Astrocyte of the hippocampus (primary cell): Measurements from ENCODE around the gene NISCH.

ENCODE experiments used
- DNase-seq: peaks from one replicate; pipeline ENCODE4 v3.0.0; 2011; ENCODE audit warnings: low read depth, low spot score

Gene NISCH

DNA sequence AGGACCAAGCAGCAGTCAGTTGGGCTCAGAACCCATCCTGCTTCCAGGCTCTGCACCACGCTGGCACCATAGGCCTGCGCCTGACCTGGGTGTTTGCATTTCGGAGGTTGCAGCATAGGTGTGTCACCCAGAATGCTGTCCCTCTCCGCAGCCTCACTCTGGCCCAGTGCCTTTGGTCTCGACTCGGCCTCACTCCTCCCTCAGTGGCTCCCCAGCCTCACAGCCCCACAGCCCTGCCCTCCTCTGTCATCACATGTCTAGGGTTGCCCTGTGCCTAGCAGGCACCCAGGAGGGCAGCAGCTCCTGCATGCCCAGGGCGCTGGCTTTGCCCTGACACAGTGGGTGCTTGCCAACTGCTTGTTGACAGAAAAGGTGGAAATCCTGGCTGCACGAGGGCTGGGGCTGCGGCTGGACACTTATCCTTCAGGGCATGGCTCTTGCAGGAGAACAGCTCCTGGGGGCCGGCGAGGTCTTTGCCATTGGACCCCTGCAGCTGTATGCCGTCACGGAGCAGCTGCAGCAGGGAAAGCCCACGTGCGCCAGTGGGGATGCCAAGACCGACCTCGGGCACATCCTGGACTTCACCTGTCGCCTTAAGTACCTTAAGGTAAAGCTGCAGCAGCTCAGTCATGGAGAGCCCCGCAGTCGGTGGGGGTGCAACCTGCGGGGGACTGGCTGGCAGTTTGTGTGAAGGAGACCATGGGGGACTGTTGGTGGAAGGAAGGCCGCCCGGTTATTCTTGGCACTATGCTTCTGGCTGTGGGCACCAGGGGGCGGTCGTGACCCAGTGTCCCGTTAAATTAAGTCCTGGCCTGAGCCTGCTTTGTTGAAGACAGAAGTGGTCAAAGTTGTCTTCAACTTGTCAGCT, 16.2 kb downstream of the NISCH start:
- peak; percentile 63 for DNase-seq

DNA sequence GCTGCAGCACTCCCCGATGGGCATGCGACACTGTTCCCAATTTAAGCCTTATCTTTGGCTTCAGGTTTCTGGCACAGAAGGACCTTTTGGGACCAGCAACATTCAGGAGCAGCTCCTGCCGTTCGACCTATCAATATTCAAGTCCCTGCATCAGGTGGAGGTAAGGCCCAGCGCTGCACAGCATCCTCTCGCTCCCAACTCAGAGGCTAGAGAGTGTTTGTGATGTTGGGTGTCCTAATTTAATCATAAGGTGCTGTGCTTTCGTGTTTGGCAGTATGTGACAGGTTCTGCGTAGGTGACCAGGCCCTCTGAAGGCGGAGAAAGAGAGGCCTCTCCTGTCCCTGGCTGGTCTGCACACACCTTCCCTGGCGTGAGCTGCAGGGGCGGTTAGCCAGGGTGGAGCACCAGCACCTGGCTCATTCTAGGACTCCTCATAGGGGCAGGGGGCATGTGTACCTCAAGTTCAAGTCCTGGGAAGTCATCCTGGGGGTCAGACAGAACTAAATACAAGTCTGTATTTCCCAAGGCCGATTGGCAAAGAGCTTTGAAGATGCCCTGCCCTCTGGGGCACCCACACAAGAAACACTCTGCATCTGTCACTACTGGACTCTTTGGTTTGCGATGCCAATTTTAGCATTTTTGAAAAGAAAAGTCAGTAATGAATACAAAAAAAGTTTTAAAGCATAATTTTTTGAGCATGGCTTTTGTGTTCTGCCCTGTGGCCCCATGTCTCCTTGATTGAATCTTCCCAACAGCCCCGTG, 17.0 kb downstream of the NISCH start:
- DNase-seq, result no peak

DNA sequence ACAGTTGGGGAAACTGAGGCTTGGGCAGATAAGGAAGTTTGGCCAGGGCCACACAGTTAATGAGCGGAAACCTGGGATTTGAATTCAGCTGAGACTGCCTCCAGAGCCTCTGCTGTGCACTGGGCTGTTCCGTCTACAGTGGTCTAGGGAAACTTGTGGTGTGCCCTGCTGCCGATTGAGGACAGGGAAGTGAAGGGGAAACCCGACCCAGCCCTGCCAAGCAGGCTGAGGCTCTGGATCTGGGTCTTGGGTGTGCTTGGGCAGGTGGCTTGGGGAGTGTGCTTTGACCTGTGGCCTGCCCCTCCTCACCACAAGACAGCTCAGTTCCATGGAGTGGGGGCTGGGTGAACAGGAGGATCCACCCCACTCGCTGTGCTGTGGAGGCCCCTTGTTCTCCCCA, 17.6 kb downstream of the NISCH start:
- no peak for DNase-seq

DNA sequence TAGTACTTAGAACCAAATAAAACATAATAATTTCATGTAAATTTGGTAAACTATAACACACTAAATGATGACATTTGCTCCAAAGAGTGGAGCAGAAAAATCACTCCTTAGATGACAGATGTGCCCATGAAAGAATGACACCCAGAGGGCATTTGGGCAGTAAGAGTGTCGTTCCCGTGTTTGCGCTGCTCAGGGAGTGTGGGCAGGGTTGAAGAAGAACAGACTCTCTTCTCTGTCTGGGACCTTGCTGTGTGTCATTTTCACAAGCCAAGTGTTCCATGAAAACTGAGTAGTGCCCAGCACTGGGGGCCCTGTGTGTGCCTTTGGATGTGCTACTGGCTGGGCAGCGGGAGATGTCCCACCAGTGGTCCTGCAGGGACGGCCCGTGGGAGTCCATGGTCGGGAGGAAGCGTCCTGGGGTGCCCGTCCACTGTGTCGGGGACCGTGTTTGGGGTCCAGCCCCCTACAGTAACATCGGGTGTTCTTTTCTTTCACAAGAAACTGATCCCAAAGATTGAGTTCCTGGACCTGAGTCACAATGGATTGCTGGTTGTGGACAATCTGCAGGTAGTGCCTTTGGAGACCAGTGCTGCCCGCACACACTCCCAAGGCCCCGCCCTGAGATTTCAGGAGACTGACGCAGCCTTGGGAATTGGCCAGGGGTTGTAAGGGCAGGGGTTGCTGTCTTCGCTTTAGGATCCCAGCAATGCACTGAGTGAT, 21.8 kb downstream of the NISCH start:
- no peak for DNase-seq

- no peak for DNase-seq
These were observed 22.3 kb downstream of the NISCH start for GRCh38 chr3:52477796-52478095.

- DNase-seq, result no peak
These were observed 23.9 kb downstream of the NISCH start for GRCh38 chr3:52479037-52479876.

DNA sequence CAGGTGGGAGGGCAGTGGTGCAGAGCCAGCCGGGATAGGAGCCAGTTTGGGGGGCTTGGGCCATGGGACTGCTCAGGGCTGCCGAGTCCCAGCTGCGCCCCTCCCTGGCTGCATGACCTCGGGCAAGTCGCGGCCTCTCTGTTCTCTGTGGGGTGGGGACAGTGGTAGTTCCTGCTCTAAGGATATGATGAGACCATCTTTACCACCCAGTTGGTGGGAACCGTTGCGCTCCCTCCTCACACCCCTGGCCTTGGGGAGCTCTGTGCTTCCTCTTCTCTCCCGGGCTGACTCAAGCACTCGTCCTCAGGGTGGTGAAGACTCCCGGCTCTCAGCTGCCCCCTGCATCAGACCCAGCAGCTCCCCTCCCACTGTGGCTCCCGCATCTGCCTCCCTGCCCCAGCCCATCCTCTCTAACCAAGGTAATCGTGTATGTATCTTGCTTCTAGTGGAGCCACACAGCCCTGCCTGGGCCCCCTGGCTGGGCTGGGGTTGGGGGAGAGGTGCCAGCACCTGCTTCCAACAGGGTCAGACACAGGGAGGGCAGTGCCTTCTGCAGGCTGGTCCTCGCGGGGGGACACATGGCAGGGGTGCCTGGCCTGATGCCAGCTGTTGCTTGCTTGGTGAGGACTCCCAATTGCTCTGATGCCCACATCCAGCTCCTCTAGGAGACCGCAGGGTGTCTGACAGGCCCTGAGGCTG, 24.6 kb downstream of the NISCH start:
- no peak for DNase-seq

GRCh38 chr3:52480768-52481715, 25.6 kb downstream of the NISCH start:
- no peak for DNase-seq

GRCh38 chr3:52481819-52482521, 26.6 kb downstream of the NISCH start:
- DNase-seq, result peak; percentile 32

DNA sequence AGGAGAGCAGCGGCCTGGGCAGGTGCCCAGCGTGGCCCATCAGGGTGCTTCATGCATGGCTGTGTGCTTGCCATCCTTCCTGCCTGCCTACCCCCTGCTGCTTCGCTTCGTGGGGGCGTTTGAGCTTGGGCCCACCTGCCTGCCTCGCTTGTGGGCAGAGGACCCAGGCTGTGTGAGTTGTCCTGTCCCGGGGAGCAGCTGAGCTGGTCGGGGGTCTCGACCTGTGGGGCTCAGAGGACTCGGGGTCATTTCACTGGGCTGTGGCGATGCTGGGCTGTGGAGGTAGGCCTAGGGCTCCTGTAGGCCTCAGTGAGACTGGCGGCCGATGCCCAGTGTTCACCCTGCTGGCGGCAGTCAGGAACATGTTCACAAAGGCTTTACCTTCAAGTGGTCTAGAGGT, 27.7 kb downstream of the NISCH start:
- DNase-seq, result no peak

GRCh38 chr3:52483577-52484381, 28.4 kb downstream of the NISCH start:
- DNase-seq, result peak; percentile 65

GRCh38 chr3:52484680-52485461, 29.5 kb downstream of the NISCH start:
- DNase-seq, result no peak

GRCh38 chr3:52487050-52487787, 31.8 kb downstream of the NISCH start:
- no peak for DNase-seq

- DNase-seq, result no peak
These were observed 32.6 kb downstream of the NISCH start for GRCh38 chr3:52487788-52488691.

DNA sequence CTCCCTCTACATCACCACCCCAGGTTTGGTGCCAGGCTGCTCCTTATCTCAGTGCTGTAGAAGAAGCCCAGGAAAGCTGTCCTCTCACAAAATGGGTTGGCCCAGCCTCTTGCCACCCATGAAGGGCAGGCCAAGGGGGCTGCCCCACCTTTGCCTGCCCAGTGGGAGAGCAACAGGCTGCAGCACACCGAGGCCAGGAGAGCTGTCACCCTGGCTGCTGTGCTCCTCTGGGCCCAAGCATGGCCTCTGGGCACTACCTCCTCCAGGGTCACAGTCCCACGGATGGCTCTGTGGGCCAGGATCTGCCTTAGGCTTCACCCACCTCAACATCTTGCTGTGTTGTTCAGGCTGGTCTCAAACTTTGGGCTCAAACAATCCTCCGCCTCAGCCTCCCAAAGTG, 33.3 kb downstream of the NISCH start:
- DNase-seq, result no peak

GRCh38 chr3:52489453-52489852, 34.0 kb downstream of the NISCH start:
- DNase-seq, result no peak
